Neural progenitor cell (in vitro differentiated cells): ENCODE data around the gene NES. TPM values are rescaled to one million over a fixed set of nuclear protein-coding genes. Genes with fewer than 3 reads are reported as not detected.
"Not testable (repeated sequence)": the region's sequence is repeated elsewhere in the genome, so short reads cannot be mapped to it uniquely, and the experiment has no call there.

Experiments used
- DNase-seq: peaks from one replicate; pipeline ENCODE4 v3.0.0-alpha.2; 2016; ENCODE audit warnings: low spot score
- H2AFZ ChIP-seq: fragments of 200-600 bp; sonication (generic); replicated peaks from 2 replicates; pipeline ENCODE4 v1.6.1; 2016; ENCODE audit warnings: antibody characterized with exemption
- H3F3A ChIP-seq: fragments of 200-600 bp; sonication (generic); 2 replicates; pipeline ENCODE4 v1.6.1; 2016; ENCODE audit warnings: antibody characterized with exemption, low read depth
- H3K27ac ChIP-seq: fragments of 200-600 bp; sonication (generic); 2 replicates; pipeline ENCODE4 v1.5.1; 2016; ENCODE audit warnings: mild to moderate bottlenecking
- H3K27me3 ChIP-seq: fragments of 200-600 bp; sonication (generic); 2 replicates; pipeline ENCODE4 v1.6.1; 2016; ENCODE audit warnings: mild to moderate bottlenecking, moderate library complexity
- H3K36me3 ChIP-seq: fragments of 200-600 bp; sonication (generic); 2 replicates; pipeline ENCODE4 v1.5.1; 2016
- H3K4me1 ChIP-seq: fragments of 200-600 bp; sonication (generic); 2 replicates; pipeline ENCODE4 v1.6.1; 2016; ENCODE audit warnings: mixed run types
- H3K4me2 ChIP-seq: fragments of 200-600 bp; sonication (generic); 2 replicates; pipeline ENCODE4 v1.6.1; 2016
- H3K4me3 ChIP-seq: fragments of 200-600 bp; sonication (generic); 2 replicates; pipeline ENCODE4 v1.5.1; 2016
- H3K79me2 ChIP-seq: fragments of 200-600 bp; sonication (generic); 2 replicates; pipeline ENCODE4 v1.6.1; 2016; ENCODE audit warnings: low read depth
- H3K9ac ChIP-seq: fragments of 200-600 bp; sonication (generic); 2 replicates; pipeline ENCODE4 v1.6.1; 2016
- H3K9me3 ChIP-seq: fragments of 200-600 bp; sonication (generic); 2 replicates; pipeline ENCODE4 v1.5.1; 2016; ENCODE audit warnings: low read depth
- H4K20me1 ChIP-seq: fragments of 200-600 bp; sonication (generic); 2 replicates; pipeline ENCODE4 v1.6.1; 2016; ENCODE audit warnings: low read depth
- H3K27ac Mint-ChIP-seq: 3 replicates; pipeline ENCODE4 v1.8.0; 2021; ENCODE audit warnings: mixed read lengths
- H3K27me3 Mint-ChIP-seq: 2 replicates; pipeline ENCODE4 v1.8.0; 2022; ENCODE audit warnings: low read depth, mild to moderate bottlenecking, inconsistent platforms, moderate library complexity, mixed read lengths; ENCODE audit not compliant: insufficient read depth
- H3K36me3 Mint-ChIP-seq: 3 replicates; pipeline ENCODE4 v1.8.0; 2021; ENCODE audit warnings: mixed read lengths
- H3K4me1 Mint-ChIP-seq: 3 replicates; pipeline ENCODE4 v1.8.0; 2021; ENCODE audit warnings: mixed read lengths
- H3K4me3 Mint-ChIP-seq: 3 replicates; pipeline ENCODE4 v1.8.0; 2021; ENCODE audit warnings: mild to moderate bottlenecking, moderate library complexity, mixed read lengths
- H3K9me3 Mint-ChIP-seq: 3 replicates; pipeline ENCODE4 v1.8.0; 2020; ENCODE audit warnings: mixed read lengths
- EZH2 ChIP-seq: fragments of 200-600 bp; sonication (generic); IDR thresholded peaks from 2 replicates; pipeline ENCODE4 v1.6.1; 2017; ENCODE audit warnings: antibody characterized with exemption, mild to moderate bottlenecking, moderate library complexity
- EZH2phosphoT487 ChIP-seq: fragments of 200-600 bp; sonication (generic); IDR thresholded peaks from 2 replicates; pipeline ENCODE4 v1.6.1; 2017; ENCODE audit warnings: antibody characterized with exemption
- total RNA-seq: library from RNA; depleted of rRNA; stranded (reverse); fragments of >200 nt; gene quantifications from 2 replicates; pipeline ENCODE4 v1.2.3, GENCODE V29; 2015; ENCODE audit warnings: low replicate concordance
- TF ChIP-seq, protein P1 (sequence below): fragments of 200-600 bp; sonication (generic); IDR thresholded peaks from 2 replicates; pipeline ENCODE4 v1.5.1; 2017; ENCODE audit warnings: antibody characterized with exemption, mild to moderate bottlenecking

NES gene
- total RNA-seq, 1 donor from 2014 or later, result 83.8 TPM

DNA sequence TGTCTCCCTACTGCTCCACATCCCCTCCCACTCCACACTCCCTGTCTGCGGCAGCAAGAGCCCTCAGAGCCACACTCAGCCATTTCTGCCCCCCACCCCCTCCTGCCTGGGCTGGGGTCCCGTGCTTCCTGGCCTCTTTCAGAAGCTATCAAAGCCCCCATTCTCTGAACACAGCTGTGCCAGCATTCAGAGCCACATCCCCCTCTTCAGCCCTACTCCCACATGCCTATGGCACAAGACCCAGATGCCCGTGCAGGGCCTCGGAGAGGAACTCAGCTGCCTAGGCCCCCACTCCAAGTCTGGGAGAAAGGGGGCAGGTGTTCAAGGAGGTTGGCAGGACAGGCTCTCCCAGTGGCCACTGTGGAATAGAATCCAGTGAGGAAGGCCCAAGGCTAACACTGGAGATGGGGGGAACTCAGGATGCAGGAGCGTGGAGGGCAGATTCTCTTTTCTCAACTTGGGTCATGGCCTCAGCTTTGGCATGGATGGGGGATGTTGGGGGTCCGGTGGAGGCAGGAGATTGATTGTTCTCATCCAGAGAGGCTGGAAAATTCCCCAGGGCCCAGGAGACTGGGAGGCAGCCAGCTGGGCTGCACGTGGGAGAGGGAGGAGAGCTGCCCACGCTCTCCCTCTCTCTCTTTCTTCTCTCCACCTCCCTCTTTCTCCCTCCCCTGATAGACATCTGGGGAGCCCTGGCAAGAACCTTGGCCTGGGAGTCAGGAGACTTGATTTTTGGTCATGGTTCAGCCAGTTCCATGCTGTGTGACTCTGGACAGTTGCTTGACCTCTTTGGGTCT lies 38.8 kb downstream of the NES start:
- TF ChIP-seq, protein P1, sequence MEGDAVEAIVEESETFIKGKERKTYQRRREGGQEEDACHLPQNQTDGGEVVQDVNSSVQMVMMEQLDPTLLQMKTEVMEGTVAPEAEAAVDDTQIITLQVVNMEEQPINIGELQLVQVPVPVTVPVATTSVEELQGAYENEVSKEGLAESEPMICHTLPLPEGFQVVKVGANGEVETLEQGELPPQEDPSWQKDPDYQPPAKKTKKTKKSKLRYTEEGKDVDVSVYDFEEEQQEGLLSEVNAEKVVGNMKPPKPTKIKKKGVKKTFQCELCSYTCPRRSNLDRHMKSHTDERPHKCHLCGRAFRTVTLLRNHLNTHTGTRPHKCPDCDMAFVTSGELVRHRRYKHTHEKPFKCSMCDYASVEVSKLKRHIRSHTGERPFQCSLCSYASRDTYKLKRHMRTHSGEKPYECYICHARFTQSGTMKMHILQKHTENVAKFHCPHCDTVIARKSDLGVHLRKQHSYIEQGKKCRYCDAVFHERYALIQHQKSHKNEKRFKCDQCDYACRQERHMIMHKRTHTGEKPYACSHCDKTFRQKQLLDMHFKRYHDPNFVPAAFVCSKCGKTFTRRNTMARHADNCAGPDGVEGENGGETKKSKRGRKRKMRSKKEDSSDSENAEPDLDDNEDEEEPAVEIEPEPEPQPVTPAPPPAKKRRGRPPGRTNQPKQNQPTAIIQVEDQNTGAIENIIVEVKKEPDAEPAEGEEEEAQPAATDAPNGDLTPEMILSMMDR, result no peak
- TF ChIP-seq EZH2phosphoT487, result no peak
- no peak for TF ChIP-seq EZH2
- no peak overlapping the region for H3K4me2 ChIP-seq
- H3K4me3 ChIP-seq, result no peak overlapping the region
- Mint-ChIP-seq H3K9me3 (no peaks in the 10 kb centered on the region), H3K4me3 (no peak overlapping the region), H3K36me3 (no peaks in the 10 kb centered on the region), H3K27ac (no peak overlapping the region), H3K27me3 (peaks cover 36% of the 10 kb centered on the region), H3K4me1 (peaks cover 34% of the 10 kb centered on the region)
- H3F3A ChIP-seq, result peaks cover 33% of the 10 kb centered on the region
- H3K36me3 ChIP-seq, result no peaks in the 10 kb centered on the region
- no peak overlapping the region for H3K27ac ChIP-seq
- H3K27me3 ChIP-seq, result peaks cover 100% of the 10 kb centered on the region
- no peak overlapping the region for H2AFZ ChIP-seq
- no peaks in the 10 kb centered on the region for H3K79me2 ChIP-seq
- H3K9me3 ChIP-seq, result no peaks in the 10 kb centered on the region
- peaks cover 36% of the 10 kb centered on the region for H4K20me1 ChIP-seq
- peaks cover 15% of the 10 kb centered on the region for H3K4me1 ChIP-seq
- H3K9ac ChIP-seq, result no peak overlapping the region
- DNase-seq, result no peak

DNA sequence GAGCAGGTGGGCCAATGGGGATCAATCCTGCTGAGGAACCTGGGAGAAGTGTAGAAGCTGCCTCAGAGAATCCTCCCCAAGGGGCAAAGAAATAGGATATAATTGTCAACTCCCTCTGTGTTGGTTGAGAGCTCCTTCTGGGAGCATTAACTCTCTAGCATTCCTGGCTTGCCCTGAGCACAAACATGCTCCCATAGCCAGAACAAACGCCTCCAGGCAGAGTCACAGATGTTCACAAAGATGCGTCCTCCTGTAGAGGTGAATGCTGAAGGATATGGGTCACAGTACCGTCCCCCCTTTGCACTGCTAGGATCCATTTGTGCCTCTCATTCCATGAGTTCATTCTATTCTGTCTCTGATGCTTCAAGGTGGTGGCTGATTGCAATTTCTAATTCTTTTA lies 44.9 kb downstream of the NES start:
- H2AFZ ChIP-seq, result no peak overlapping the region
- H3K4me1 ChIP-seq, result no peaks in the 10 kb centered on the region
- Mint-ChIP-seq H3K9me3 (peaks cover 2% of the 10 kb centered on the region), H3K4me3 (peak overlapping the region; percentile 38), H3K4me1 (no peaks in the 10 kb centered on the region), H3K27ac (no peak overlapping the region), H3K27me3 (peaks cover 21% of the 10 kb centered on the region), H3K36me3 (no peaks in the 10 kb centered on the region)
- no peaks in the 10 kb centered on the region for H3K9me3 ChIP-seq
- peaks cover 99% of the 10 kb centered on the region for H3K27me3 ChIP-seq
- no peak overlapping the region for H3K4me3 ChIP-seq
- no peak for DNase-seq
- no peaks in the 10 kb centered on the region for H3K36me3 ChIP-seq
- H3K79me2 ChIP-seq, result no peaks in the 10 kb centered on the region
- H3F3A ChIP-seq, result no peaks in the 10 kb centered on the region
- no peaks in the 10 kb centered on the region for H4K20me1 ChIP-seq
- H3K27ac ChIP-seq, result no peak overlapping the region
- H3K9ac ChIP-seq, result no peak overlapping the region
- TF ChIP-seq EZH2, result no peak
- TF ChIP-seq, protein P1, result no peak
- TF ChIP-seq EZH2phosphoT487, result no peak
- no peak overlapping the region for H3K4me2 ChIP-seq

DNA sequence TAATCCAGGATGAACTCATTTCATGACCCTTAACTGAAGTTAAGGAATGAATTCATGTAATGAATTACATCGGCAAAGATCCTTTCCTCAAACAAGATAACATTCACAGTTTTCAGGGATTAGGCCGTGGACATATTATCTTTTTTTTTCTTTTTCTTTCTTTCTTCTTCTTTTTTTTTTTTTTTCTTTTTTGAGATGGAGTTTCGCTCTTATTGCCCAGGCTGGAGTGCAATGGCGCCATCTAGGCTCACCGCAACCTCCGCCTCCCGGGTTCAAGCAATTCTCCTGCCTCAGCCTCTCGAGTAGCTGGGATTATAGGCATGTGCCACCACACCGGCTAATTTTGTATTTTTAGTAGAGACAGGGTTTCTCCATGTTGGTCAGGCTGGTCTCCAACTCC lies 46.1 kb downstream of the NES start:
- H3K4me3 Mint-ChIP-seq, H3K4me2 ChIP-seq, H3K79me2 ChIP-seq, H3K4me3 ChIP-seq, H2AFZ ChIP-seq, H3K27ac ChIP-seq, H3K36me3 Mint-ChIP-seq, H3K9ac ChIP-seq, DNase-seq, H3K9me3 Mint-ChIP-seq, H4K20me1 ChIP-seq, H3F3A ChIP-seq, H3K27ac Mint-ChIP-seq, H3K4me1 Mint-ChIP-seq, H3K4me1 ChIP-seq, H3K9me3 ChIP-seq, H3K36me3 ChIP-seq: not testable (repeated sequence)
- H3K27me3 Mint-ChIP-seq, result peaks cover 17% of the 10 kb centered on the region
- TF ChIP-seq, protein P1, result peak; percentile 32
- H3K27me3 ChIP-seq, result peaks cover 99% of the 10 kb centered on the region
